RCC 7860 (cell line): ENCODE measurements around the gene CLEC1A.
"Not testable (repeated sequence)": the region's sequence is repeated elsewhere in the genome, so short reads cannot be mapped to it uniquely, and the experiment has no call there.

Experiments used
- DNase-seq: peaks from one replicate; pipeline ENCODE4 v3.0.0-alpha.2; 2015; ENCODE audit warnings: low spot score
- FAIRE-seq: peaks from 2 replicates; lab custom pipeline; 2012; peaks lifted over from hg19 to GRCh38; lab: Jason Lieb, UNC

CLEC1A gene

DNA sequence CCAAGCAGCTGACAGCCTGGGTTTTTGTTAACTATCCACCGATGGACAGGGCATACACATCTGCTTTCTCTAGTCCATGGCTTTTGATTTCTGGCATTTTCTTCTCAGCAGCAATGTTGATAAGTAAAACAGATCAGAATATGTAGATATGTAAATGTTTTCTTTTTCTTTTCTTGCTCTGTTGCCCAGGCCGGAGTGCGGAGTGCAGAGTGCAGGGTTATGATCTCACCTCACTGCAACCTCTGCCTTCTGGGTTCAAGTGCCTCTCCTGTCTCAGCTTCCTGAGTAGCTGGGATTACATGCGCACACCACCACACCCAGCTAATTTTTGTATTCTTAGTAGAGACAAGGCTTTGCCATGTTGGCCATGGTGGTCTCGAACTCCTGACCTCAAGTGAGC lies 40.4 kb downstream of the CLEC1A start:
- no peak for FAIRE-seq
- DNase-seq, result no peak

DNA sequence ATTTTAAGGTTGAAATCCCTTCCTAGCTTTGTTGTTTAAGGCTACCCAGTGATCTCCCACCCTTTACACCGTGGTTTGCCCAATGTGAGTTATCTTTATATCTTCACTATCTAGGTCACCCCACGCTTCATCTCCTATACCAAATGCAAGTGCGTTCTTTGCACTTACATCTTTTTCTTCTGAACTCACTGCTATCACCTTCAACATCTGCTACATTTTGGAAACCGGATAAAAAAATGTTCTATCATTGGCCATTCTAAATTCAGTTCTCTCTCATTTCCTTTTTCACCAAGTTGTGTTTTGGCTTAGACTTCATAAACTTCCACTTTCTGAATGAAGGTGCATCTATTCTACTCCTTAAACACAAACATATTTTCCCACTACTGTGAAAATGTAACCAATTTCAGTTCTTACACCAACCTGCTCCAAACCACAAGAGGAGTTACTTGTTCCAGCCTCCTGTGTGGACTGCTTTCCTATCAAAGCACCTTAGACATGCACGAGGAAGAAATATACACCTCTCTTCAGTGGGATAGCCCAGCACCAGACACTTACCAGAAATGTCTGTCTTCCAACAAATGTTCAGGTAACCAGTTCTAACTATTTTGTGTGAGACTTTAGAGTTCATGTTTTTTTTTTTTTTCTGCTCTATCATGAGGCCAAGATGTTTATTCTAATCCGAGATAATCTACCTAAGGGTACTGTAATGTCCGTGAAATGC lies 46.4 kb downstream of the CLEC1A start:
- no peak for DNase-seq
- no peak for FAIRE-seq

DNA sequence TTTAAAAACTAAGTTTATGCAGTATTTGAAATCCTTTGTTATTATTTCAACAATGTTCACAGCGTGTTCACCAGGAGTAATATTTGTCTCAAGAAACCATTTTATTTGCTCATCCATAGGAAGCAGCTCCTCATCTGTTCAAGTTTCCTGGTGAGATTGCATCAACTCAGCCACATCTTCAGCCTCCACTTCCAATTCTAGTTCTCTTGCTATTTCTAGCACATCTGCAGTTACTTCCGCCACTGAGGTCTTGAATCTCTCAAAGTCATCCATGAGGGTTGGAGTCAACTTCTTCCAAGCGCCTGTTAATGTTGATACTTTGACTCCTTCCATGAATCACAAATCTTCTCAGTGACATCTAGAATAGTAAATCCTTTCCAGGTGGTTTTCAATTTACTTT lies 50.3 kb downstream of the CLEC1A start:
- DNase-seq (no peak), FAIRE-seq (no peak)

DNA sequence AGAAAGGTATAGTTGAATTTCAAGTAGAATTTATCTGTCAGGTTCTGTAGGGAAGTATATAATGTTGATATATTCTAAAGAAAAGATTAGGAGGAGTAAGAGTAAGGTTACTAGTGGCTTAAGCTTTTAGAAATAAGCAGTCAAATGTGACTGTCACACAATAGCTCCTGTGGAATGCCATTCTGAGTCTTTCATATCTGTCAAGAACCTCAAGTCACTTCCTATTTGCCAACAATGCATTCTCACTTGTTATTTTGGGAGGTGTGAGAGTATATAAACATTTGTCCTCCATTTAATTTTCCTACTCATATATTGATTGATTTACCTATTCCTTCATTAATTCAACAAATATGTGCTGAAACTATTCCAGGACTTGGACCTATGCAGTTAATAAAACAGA lies 56.6 kb downstream of the CLEC1A start:
- FAIRE-seq (no peak), DNase-seq (no peak)

DNA sequence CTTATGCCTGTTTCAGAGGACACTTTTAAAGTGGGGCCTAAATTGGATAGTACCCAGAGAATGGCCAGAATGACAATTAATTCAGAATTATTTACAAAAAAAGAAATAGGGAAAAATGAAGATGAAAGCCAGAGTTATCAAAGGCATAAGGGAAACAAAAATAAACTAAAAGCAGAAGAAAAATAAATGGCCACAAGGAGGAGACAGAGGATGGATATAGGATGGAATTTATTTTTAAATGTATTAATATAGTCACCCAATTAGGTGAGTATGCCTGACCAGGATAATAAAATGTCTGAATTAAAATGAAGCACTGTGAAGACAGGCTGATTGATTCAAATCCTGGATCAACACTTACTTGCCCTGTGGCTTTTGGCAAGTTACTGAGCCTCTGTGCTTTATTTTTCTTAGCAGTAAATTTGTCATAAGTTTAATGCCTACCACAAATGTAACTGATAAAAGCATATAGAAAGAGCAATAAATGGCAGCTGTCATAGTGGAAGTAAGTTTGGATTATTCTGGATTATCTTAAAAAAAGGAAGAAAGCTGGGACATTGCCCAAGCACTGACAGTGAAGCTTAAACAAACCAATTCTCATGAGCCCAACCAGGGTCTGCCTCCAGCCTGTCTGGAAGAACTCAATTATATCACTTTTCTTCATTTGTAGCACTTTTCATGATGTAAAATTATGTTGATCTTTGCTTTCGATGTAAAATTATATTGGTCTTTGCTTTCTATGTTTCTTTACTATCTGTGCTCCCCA lies 64.8 kb downstream of the CLEC1A start:
- FAIRE-seq (no peak), DNase-seq (no peak)

DNA sequence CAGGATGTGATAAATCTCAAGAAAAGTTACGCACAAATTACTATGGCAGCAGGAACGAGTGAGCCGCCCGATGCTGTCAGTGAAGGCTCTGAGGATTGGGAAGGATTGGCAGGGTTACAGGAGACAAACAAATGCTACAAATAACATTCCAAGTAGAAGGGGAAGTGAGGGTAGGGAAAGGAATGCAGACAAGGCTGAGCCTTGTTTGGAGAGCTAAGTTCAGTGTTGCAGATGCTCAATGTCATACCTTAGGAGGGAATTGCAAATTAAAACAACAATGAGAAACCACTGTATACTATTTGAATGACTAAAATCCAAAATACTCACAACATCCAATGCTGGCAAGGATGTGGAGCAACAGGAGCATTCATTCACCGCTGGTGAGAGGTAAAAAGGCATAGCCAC lies 67.0 kb downstream of the CLEC1A start:
- FAIRE-seq (no peak), DNase-seq (no peak)

DNA sequence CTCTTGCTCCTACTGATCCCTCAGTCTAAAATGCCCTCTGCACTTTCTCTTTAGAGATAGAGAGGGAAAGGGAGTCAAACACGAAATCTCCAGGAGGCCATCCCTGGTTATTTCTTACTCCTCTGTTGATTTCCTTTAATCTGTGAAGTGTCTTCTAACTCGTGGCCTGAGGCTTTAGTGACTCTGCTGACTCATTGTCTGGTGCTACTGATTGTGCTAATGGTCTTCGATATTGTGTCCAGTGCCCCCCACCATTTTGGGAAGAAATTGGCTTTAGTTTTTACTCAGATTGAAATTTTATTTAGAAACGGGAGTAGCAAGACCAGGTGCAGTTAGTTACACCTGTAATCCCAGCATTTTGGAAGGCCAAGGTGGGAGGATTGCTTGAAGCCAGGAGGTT lies 67.5 kb downstream of the CLEC1A start:
- FAIRE-seq (no peak), DNase-seq (no peak)

DNA sequence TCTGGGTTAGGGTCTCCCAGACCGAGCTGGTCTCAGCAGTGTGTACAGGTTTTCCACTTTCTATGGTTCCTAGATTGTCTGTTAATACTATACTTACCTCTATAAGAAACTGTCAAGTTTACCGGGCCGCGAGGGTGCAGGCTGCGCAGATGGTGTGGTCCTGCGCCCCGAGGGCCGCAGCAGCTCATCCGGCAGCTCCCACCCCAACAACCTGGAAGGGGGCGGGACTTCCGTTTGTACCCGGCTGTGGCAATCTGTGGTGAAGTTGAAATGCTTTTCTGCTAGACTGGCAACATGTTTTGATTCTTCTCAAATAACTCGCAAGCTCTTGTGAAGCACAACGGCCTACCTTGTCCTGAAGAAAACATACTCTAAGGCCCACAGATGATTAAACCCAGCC lies 68.3 kb downstream of the CLEC1A start, which contains the start of gene CLEC9A:
Gene CLEC9A, plus strand, starts transcription at position 237 of the 400 bp plus-strand sequence. CDS start 22,006 bp downstream, outside the sequence.
- DNase-seq (no peak), FAIRE-seq (no peak)

DNA sequence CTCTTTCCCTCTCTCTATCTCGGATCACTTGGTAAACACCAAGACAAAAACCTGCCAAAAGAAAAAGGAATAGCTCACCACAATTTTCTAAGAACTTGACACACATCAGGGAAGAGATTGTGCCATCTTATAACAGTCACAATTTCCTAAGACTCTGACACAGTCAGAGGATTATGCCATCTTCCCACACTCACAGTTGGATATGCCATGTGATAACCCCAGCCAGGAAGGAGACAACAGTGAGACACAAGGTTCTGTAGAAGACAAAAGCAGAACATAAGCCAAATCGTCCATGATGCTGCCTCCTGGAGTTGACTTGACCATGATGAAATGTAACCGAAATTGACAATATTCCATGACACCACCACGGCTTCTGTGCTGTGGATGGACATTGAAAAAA lies 71.1 kb downstream of the CLEC1A start:
- DNase-seq, result no peak
- FAIRE-seq, result no peak

DNA sequence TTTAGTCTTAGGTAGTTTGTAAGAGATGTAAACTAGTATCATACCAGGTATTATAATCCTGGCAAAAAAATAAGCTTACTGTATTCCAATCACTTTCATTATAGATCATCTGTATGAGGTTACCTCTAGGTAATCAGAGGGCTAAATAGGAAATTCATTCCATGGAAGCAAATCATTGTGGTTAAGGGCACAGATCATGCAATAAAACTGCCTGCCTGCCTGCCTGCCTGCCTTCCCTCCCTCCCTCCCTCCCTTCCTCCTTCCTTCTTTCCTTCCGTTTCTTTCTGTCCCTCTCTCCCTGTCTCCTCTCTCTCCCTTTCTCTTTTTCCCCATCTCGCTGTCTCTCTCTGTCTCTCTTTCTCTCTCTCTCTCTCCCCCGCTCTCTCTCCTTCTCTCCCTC lies 71.5 kb downstream of the CLEC1A start:
- DNase-seq (no peak), FAIRE-seq (no peak)

DNA sequence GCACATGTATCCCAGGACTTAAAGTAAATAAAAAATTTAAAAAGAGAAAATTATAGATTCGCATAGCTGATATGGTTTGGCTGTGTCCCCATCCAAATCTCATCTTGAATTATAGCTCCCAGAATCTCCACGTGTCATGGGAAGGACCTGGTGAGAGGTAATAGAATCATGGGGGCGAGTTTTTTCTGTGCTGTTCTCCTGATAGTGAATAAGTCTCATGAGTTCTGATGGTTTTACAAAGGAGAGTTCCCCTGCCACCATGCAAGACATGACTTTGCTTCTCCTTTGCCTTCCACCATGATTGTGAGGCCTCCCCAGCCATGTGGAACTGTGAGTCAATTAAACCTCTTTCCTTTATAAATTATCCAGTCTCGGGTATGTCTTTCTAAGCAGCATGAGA lies 72.1 kb downstream of the CLEC1A start:
- not testable (repeated sequence) for FAIRE-seq, DNase-seq

DNA sequence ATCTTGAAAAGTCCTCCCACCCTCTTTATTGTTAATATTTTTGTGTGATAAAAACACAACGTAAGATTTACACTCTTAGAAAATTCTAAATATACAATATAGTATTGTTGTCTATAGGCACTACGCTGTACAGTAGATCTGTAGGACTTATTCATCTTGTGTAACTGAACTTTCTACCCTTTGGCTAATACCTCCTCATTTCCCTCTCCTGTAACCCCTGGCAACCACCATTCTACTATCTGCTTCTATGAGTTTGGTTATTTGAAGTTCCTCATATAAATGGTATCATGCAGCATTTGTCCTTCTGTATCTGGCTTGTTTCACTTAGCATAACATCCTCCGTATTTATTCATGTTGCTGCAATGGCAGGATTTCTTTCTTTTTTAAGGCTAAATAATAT lies 73.5 kb downstream of the CLEC1A start:
- FAIRE-seq, result no peak

DNA sequence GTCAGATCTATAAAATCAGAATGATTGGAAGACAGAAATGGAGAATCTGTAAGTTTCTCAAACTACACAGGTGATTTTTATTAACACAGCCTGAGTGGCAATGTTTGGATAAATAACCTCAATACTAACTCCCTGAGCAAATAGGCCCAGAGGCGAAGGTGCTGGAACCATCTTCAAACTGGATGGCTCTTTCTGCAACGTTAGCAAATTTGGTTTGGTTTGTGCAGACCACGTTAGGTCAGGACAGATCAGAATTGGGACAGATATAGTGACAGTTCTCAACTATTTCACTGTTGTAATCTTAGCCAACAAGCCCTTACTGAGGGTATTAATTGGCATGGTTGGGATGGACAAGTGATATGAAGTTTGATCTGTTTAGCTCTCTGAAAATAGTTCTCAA lies 77.4 kb downstream of the CLEC1A start:
- DNase-seq (no peak), FAIRE-seq (no peak)

More for the DNA sequence above, 73.5 kb downstream of the CLEC1A start:
- DNase-seq, result no peak
